ENCODE results near the gene OFD1. TPM values are rescaled to one million over a fixed set of nuclear protein-coding genes. Genes with fewer than 3 reads are reported as not detected.
A peak's percentile ranks its signal among the peaks of the same experiment; 100 is the strongest.

OFD1 gene
- total RNA-seq, 2 donors from 2014 or later, result 23.6 to 36.2 TPM

DNA sequence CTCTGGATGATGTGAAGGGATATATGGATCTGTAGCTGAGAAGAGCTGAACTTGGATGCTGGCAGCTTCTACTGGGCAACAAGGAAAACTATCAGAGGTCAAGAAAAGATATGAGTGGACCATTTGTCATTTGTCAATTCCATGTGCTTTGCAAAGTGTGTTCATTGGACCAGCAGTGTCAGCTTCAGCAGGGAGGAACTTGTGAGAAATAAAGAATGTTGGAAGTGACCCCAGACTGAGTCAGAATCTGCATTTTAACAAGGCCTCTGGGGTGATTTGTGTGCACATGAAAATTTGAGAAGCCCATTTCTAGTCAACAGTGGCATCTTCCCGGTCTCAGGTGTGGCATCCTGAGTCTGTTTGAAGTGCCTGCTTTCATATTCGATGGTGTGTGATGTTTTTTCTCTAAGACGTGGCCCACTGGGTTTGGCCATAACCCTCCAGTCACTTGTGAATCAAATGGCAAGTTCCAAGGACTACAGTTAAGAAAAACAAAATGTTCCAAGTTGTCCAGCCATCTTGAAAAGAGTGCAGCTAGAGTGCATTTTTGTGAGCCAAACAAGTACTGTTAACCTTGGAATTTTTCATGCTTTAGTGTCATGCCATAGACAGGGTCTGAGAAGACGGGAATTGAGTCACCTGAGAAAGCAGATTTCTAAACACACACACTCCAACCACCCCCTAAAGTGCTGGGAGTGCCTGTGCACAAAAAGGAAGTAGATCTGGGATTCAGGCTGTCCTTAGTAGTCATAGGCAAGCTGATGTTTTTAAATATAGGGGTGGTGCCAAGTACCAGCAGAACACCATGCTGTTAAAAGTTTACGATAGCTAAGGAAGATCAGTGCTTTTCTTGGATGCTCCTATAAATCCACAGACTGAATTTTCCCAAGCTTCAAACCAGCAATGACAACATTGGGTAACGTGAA is 55.9 kb downstream of the OFD1 start:
- intact Hi-C loops (cut with DNase I), result no loop called here
- Histone ChIP-seq H3K4me1 (replicated peaks) (no peaks in the 10 kb centered on the region), H3K4me3 (no peak overlapping the region), H3K9me3 (no peaks in the 10 kb centered on the region), H3K36me3 (no peaks in the 10 kb centered on the region), H3K27ac (peak overlapping the region in 1 of 2 donors; percentile 69), H3K27me3 (replicated peaks; ENCODE audit: insufficient read depth) (no peaks in the 10 kb centered on the region)
- peak; percentile 31 for TF ChIP-seq POLR2AphosphoS5 (IDR thresholded peaks at IDR 0.05)
- TF ChIP-seq POLR2A (IDR thresholded peaks at IDR 0.05), result no peak
- WGBS, result 12% methylated on average over 5 of the region's 6 CpGs
- no peak for DNase-seq (ENCODE audit: low spot score)

- WGBS, result 80% methylated on average over 2 of the region's 2 CpGs
Observed at GRCh38 chrX:13791145-13791544, 56.6 kb downstream of the OFD1 start.

DNA sequence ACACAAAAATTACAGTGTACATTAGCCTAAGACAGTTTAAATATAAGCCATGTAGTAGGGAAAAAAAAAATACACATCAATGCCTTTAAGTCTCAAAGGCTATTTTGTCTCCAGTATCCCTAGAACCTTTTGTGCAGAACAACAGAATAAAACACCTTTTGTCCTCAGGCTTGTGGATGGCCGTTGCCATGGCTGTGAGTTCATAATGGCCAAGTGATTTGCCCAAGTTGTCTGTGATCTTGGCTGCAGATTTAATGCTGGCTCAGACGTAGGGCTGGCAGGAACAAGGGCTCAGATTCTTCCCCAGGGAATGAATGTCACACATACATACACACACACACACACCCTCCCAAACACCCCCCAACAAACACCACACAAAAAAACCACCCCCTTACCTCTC is 57.0 kb downstream of the OFD1 start:
- Histone ChIP-seq H3K27ac (peak overlapping the region; percentile 54 to 69), H3K36me3 (no peaks in the 10 kb centered on the region), H3K9me3 (no peaks in the 10 kb centered on the region), H3K27me3 (replicated peaks; ENCODE audit: insufficient read depth) (no peaks in the 10 kb centered on the region), H3K4me1 (replicated peaks) (no peaks in the 10 kb centered on the region), H3K4me3 (no peak overlapping the region)
- TF ChIP-seq POLR2A (IDR thresholded peaks at IDR 0.05) (no peak), POLR2AphosphoS5 (IDR thresholded peaks at IDR 0.05) (peak; percentile 3)
- TF ChIP-seq, protein P1, sequence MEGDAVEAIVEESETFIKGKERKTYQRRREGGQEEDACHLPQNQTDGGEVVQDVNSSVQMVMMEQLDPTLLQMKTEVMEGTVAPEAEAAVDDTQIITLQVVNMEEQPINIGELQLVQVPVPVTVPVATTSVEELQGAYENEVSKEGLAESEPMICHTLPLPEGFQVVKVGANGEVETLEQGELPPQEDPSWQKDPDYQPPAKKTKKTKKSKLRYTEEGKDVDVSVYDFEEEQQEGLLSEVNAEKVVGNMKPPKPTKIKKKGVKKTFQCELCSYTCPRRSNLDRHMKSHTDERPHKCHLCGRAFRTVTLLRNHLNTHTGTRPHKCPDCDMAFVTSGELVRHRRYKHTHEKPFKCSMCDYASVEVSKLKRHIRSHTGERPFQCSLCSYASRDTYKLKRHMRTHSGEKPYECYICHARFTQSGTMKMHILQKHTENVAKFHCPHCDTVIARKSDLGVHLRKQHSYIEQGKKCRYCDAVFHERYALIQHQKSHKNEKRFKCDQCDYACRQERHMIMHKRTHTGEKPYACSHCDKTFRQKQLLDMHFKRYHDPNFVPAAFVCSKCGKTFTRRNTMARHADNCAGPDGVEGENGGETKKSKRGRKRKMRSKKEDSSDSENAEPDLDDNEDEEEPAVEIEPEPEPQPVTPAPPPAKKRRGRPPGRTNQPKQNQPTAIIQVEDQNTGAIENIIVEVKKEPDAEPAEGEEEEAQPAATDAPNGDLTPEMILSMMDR (IDR thresholded peaks at IDR 0.05), result no peak
- intact Hi-C loops (cut with DNase I), result no loop called here
- DNase-seq (ENCODE audit: low spot score), result peak; percentile 22
- 25% methylated on average over 2 of the region's 2 CpGs for WGBS

More at GRCh38 chrX:13791145-13791544, 56.6 kb downstream of the OFD1 start:
- Histone ChIP-seq H3K9me3 (no peaks in the 10 kb centered on the region), H3K27ac (peak overlapping the region; percentile 54 to 69), H3K27me3 (replicated peaks; ENCODE audit: insufficient read depth) (no peaks in the 10 kb centered on the region), H3K4me3 (no peak overlapping the region), H3K36me3 (no peaks in the 10 kb centered on the region), H3K4me1 (replicated peaks) (no peaks in the 10 kb centered on the region)
- TF ChIP-seq, protein P1 (IDR thresholded peaks at IDR 0.05), result no peak
- no peak for TF ChIP-seq POLR2A (IDR thresholded peaks at IDR 0.05)
- no peak for TF ChIP-seq POLR2AphosphoS5 (IDR thresholded peaks at IDR 0.05)
- intact Hi-C loops (cut with DNase I), result no loop called here
- DNase-seq (ENCODE audit: low spot score), result no peak

DNA sequence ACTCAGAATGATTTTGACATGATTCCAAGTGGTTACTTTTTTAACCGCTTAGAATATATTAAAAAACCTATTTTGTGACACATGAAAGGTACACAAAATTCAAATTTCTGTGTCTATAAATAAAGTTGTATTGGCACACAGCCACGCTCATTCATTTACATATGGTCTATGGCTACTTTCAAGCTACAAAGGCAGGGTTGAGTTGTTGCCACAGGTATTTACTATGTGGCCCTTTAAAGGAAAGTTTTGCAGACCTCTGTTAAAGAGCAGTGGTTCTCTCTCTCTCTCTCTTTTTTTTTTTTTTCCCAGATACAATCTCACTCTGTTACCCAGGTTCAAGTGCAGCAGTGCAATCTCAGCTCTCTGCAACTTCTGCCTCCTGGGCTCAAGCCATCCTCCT is 59.3 kb downstream of the OFD1 start:
- DNase-seq (ENCODE audit: low spot score), result no peak
- Histone ChIP-seq H3K4me1 (replicated peaks) (no peaks in the 10 kb centered on the region), H3K36me3 (no peaks in the 10 kb centered on the region), H3K4me3 (no peak overlapping the region), H3K27ac (peak overlapping the region; percentile 47 to 69), H3K27me3 (replicated peaks; ENCODE audit: insufficient read depth) (no peaks in the 10 kb centered on the region), H3K9me3 (no peaks in the 10 kb centered on the region)
- WGBS, result 66% methylated on average over 2 of the region's 2 CpGs
- intact Hi-C loops (cut with DNase I), result no loop called here
- TF ChIP-seq POLR2A (IDR thresholded peaks at IDR 0.05) (no peak), POLR2AphosphoS5 (IDR thresholded peaks at IDR 0.05) (no peak)
- TF ChIP-seq, protein P1 (IDR thresholded peaks at IDR 0.05), result no peak

- Histone ChIP-seq H3K9me3 (no peaks in the 10 kb centered on the region), H3K36me3 (no peaks in the 10 kb centered on the region), H3K4me1 (replicated peaks) (no peaks in the 10 kb centered on the region), H3K27ac (peak overlapping the region; percentile 47 to 69), H3K4me3 (no peak overlapping the region), H3K27me3 (replicated peaks; ENCODE audit: insufficient read depth) (no peaks in the 10 kb centered on the region)
- WGBS, result 2% methylated on average over 8 of the region's 10 CpGs
- TF ChIP-seq, protein P1 (IDR thresholded peaks at IDR 0.05), result no peak
- TF ChIP-seq POLR2AphosphoS5 (IDR thresholded peaks at IDR 0.05) (peak; percentile 63), POLR2A (IDR thresholded peaks at IDR 0.05) (no peak)
- intact Hi-C loops (cut with DNase I), result no loop called here
- peak; percentile 25 for DNase-seq (ENCODE audit: low spot score)
Observed at GRCh38 chrX:13794417-13794816, 59.9 kb downstream of the OFD1 start.

Data from prostate gland (tissue), 2 donors.